Tibial nerve (tissue), 4 donors: ENCODE results near the gene FAM3B.

Experiments used
- EP300 ChIP-seq, 2 donors: sonication (generic); formaldehyde crosslinking; IDR thresholded peaks; one replicate each; pipeline ENCODE4 v1.6.1; 2017; ENCODE audit warnings: antibody characterized with exemption in 2 of 2, mild to moderate bottlenecking in 1 of 2
- POLR2A ChIP-seq, 2 donors: fragments of 450-650 bp; IDR thresholded peaks; one replicate each; pipeline ENCODE4 v1.6.1; 2017; ENCODE audit warnings: antibody characterized with exemption in 2 of 2, mild to moderate bottlenecking in 2 of 2, moderate library complexity in 2 of 2
- TF ChIP-seq, protein P1 (sequence below), 5 experiments: fragments of 200-600 bp in 3 of 5; fragments of 450-650 bp in 2 of 5; sonication (generic) in 3 of 5; IDR thresholded peaks; one replicate each; pipeline ENCODE4 v1.5.1; 2016 to 2019; ENCODE audit warnings: antibody characterized with exemption in 5 of 5, mild to moderate bottlenecking in 3 of 5, moderate library complexity in 2 of 5

DNA sequence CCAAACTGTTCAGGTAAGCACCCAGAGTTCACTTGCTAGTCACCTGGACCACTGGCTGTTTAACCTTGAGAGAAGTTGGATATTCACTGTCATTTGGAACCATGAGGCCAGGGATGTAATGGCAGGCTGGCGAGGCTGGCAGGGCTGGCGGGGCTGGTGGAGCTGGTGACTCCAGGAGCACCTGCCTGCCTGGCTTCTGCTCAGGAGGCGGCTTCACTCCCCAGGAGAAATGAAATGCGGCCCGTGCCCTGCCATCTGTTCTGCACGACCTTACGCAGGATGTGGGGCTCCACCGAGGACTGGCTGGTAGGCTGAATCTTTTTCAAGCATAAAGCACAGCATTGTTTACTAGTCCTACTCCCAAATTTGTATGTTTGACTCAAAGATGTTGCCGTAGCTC, 86.7 kb downstream of the FAM3B start:
- TF ChIP-seq, protein P1, sequence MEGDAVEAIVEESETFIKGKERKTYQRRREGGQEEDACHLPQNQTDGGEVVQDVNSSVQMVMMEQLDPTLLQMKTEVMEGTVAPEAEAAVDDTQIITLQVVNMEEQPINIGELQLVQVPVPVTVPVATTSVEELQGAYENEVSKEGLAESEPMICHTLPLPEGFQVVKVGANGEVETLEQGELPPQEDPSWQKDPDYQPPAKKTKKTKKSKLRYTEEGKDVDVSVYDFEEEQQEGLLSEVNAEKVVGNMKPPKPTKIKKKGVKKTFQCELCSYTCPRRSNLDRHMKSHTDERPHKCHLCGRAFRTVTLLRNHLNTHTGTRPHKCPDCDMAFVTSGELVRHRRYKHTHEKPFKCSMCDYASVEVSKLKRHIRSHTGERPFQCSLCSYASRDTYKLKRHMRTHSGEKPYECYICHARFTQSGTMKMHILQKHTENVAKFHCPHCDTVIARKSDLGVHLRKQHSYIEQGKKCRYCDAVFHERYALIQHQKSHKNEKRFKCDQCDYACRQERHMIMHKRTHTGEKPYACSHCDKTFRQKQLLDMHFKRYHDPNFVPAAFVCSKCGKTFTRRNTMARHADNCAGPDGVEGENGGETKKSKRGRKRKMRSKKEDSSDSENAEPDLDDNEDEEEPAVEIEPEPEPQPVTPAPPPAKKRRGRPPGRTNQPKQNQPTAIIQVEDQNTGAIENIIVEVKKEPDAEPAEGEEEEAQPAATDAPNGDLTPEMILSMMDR (IDR thresholded peaks at IDR 0.05): no peak
- TF ChIP-seq EP300 (IDR thresholded peaks at IDR 0.05) (no peak), POLR2A (IDR thresholded peaks at IDR 0.05) (no peak)
